Measurements from ENCODE around the gene SFTA2.

DNA sequence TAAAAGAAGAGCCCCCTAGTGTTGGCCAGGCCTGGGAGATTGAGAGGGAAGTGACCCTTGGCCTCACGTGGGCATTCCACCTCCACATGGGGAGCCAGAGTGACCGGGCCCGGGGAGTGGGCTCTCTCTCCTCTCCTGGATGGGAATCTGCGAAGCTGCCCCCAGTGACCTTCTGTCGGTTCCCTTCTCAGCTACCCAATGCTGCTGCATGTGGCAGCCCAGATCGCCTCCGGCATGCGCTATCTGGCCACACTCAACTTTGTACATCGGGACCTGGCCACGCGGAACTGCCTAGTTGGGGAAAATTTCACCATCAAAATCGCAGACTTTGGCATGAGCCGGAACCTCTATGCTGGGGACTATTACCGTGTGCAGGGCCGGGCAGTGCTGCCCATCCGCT lies 34.1 kb downstream of the SFTA2 start:
- TF ChIP-seq EZH2 (IDR thresholded peaks at IDR 0.05; ENCODE audit: borderline replicate concordance, low read depth, low read length, poor library complexity, severe bottlenecking) = no peak
- TF ChIP-seq, protein P1, sequence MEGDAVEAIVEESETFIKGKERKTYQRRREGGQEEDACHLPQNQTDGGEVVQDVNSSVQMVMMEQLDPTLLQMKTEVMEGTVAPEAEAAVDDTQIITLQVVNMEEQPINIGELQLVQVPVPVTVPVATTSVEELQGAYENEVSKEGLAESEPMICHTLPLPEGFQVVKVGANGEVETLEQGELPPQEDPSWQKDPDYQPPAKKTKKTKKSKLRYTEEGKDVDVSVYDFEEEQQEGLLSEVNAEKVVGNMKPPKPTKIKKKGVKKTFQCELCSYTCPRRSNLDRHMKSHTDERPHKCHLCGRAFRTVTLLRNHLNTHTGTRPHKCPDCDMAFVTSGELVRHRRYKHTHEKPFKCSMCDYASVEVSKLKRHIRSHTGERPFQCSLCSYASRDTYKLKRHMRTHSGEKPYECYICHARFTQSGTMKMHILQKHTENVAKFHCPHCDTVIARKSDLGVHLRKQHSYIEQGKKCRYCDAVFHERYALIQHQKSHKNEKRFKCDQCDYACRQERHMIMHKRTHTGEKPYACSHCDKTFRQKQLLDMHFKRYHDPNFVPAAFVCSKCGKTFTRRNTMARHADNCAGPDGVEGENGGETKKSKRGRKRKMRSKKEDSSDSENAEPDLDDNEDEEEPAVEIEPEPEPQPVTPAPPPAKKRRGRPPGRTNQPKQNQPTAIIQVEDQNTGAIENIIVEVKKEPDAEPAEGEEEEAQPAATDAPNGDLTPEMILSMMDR (conservative IDR thresholded peaks at IDR 0.05; ENCODE audit: low read depth, low read length) = no peak

Data from A673 (cell line).